Measurements from ENCODE around the gene ZNF322.

Gene ZNF322

DNA sequence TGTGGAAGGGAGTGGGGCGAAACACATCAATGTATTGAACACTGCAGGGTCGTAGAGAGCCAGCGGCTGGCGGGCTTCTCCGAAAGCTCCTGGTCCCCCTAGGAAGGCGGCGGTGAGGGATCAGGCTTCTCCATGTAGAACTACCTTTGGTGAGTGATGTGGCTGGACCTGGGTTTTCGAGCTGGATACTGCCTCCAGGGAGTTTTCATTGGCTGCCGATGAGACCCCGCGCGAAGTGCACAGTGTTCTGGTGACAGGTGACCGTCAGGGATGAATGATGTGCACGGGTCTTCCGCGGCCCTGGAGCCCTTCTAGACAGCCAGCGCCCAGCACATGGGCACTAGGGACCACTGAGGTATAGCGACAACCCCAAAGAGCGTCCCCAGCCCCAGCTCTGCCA, 46.3 kb downstream of the ZNF322 start:
- DNase-seq, result no peak

DNA sequence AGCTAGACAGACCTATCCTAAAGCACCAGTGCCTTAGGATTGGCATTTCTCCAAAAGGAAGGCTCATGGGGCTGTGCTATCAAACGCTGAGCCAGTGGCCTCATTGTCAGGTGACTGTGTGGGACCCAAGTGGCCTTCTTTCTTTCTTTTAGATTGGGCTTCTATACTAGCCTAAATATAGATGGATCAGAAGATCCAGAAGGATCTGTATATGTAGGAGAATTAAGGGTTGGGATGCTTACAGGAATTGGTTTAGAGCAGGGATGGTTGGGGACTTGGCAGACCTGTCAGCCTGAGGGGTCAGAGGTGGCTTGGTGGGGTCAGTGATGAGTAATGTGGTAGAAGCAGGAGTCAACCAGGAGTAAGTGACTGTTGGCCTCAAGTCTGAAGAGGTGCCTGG, 47.9 kb downstream of the ZNF322 start:
- no peak for DNase-seq

DNA sequence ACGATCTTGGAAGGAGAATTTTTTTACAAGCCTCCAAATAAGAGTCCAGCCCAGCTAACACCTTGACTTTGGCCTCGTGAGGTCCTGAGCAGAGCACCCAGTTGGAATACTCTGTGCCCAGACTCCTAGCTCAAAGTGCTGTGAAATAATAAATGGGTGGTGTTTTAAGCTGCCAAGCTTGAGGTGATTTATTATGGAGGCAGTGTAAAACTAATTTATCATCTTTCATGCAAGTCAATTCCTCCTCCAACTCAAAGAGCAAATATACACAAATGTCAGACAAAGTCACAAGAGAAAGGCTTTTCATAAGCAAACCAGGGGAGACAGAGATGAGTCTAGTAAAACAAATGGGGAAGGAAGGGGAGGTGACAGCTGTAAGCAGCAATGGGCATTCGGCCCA, 50.1 kb downstream of the ZNF322 start:
- DNase-seq, result no peak

GRCh38 chr6:26607434-26608230, 51.9 kb downstream of the ZNF322 start:
- peak; percentile 14 for DNase-seq

DNA sequence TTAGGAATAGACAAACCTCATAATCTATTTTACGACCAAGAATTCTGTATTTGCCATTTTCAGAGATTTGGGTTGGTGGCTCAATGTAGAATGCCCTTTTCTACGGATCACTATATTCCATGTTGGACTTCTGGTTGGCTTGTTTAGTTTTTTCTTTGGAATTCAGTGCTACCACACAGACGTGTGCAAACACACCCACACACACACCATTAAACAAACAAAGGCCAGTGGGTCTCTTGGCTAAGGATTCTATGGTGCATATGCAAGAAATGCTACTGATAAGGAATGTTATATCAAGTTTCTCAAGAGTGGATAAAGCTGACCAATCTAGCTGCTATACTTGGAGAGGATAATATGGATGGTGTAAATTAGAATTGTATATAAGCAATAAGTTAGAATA, 54.7 kb downstream of the ZNF322 start:
- no peak for DNase-seq

GRCh38 chr6:26604026-26604425, 55.5 kb downstream of the ZNF322 start:
- no peak for DNase-seq

GRCh38 chr6:26602262-26602661, 57.3 kb downstream of the ZNF322 start:
- no peak for DNase-seq

DNA sequence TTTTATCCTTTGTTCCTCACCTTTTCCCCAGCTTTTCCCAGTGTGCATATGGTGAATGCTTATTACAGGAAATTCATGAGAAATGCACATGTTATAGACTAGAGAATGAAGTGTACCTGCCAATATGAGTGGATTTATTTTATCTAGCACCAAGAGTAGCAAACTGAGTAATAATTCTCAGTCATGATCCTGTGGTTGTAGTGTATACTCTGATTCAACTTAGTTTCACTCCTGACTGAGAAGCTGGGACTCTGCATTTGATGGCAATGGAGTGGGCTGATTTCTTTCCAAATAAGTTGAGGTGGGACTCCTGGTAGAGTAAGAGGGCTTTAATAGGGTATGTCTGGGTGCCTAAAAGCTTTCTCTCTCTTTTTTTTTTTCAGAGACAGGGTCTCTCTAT, 58.8 kb downstream of the ZNF322 start:
- no peak for DNase-seq

GRCh38 chr6:26599591-26599990, 60.0 kb downstream of the ZNF322 start:
- no peak for DNase-seq

DNA sequence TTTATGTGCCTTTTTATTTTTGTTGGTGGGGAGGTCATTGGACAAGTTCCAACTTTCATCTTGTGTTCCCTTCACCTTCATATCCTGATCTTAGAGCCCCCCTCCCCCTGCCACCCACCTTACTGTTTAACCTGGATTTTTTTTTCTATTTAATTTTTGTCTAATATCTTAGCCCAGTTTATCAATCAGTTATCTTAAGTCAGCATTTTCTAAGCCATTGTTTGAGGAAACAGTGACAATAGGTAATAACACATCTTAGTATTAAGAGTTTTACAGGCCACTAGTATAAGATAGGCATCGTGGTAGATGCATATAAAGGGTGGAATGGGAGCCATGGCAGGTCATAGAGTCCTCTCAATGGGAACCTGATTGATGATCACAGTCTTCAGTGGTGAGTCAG, 60.4 kb downstream of the ZNF322 start:
- DNase-seq, result no peak

- no peak for DNase-seq
Observed at GRCh38 chr6:26598267-26598666, 61.3 kb downstream of the ZNF322 start.

GRCh38 chr6:26597821-26598220, 61.7 kb downstream of the ZNF322 start:
- DNase-seq, result no peak

GRCh38 chr6:26597389-26597766, 62.2 kb downstream of the ZNF322 start:
- no peak for DNase-seq

DNA sequence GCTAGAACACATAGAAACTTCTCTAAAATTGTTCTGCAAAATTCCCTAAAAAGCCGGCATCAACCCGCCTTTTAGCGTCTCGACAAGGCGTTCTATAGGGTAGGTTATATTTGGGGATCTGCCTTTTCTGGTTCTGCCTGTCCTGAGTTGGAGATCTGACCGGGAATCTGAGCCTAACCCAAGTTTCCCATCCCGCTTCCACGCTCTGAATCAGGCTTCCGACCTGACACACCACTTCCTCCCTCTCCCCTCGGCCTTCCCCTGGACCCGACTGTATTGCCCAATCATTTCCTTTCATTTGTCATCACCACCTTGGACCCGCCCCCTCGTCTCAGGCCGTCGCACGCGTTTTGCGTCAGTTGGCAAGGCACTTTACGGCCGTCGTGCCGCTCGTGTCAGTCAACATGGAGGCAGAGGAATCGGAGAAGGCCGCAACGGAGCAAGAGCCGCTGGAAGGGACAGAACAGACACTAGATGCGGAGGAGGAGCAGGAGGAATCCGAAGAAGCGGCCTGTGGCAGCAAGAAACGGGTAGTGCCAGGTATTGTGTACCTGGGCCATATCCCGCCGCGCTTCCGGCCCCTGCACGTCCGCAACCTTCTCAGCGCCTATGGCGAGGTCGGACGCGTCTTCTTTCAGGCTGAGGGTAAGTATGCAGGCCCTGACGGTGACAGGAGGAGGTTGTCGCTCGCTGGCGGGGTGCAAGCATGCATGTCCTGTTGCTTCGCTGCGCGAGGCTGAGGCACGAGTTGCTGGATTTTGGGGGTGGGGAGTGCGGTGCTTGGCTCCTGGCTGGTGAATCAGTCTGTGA, 62.8 kb downstream of the ZNF322 start, which contains the start of gene ABT1:
Gene ABT1 (plus strand): TSS at position 375 of the 810 bp plus-strand sequence. CDS start 30 bp downstream, at position 405.
- DNase-seq, result peak; percentile 96

DNA sequence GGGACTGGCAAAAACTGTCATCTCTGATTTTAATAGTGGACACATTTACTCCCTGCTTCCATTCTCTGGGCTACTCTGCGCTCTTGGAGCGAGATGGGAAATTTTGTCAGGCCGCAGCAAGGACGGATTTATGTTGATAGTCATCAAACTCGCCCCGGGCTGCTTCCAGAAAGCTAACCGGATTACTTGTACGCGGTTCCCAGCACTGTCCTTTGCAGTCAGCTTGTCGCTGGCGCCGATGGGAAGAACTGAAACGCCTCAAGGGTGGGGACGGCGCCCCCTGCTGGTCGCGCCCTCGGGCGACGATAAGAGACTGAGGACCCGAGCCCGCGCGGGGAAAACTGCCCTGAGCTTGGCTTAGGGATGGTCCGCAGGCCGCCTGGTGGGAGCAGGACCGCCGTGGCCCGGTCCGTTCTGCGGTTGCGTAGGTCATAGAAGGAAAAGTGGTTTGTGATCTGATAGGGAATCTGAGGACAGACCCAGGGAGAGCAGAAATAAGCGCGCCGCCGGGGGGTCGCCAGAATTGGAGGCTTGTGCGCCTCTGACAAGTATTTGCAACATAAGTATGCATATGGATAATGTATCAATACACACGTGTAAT, 63.8 kb downstream of the ZNF322 start:
- DNase-seq, result peak; percentile 81

DNA sequence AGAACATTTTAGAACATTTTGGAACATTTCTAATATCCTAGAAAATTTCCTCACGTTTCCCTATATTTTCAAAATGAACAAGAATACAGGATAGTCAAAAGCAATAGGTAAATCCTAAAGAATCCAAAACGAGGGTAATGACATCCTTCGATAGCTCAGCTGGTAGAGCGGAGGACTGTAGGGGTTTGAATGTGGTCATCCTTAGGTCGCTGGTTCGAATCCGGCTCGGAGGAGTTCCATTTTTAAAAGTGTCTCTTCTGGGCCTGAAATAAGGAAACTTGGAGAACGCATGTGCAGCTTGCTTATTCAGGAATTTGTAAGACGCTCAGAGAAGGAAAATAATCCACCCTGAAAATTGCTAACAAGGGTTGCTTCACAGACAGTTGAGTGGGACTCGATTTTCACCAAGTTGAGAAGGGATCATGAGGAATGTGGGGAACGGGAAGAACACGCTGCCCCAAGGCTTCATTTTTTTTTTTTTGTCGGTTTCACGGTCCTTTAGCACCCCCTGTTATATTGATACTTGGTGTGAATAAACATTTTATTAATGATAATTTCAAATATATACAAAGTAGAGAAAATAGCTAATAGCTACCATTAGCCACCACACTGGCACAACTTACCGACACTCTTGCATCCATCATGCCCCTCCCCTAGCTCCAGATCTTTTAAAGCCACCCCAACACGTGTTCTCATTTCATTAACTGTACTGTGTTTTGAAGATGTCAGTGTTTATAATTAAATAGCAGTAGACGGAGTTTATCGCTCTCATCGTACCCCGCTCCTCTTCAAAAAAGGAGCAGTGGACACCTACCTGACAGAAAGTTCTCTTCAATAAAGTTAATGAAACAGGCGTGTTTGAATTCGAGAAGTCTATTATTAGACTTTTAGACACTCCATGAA, 64.6 kb downstream of the ZNF322 start:
- DNase-seq, result no peak

DNA sequence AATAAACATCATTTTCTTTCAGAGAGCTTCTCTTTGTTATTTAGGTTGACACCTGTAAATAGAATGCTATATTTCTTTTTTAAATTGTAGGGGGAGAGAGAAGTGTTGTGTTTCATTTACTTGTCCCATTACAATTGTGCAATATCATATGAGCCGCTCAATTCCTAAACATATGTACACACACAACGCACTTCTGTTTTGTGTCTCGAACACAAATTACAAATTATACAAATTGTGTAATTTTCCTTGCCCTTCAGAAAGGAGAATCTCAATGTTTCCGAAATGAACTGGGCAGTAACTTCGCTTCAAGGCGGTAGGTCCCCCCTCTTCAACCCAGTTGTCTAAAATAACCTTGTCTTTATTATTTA, 65.4 kb downstream of the ZNF322 start:
- no peak for DNase-seq

GRCh38 chr6:26593278-26594130, 66.0 kb downstream of the ZNF322 start:
- no peak for DNase-seq

DNA sequence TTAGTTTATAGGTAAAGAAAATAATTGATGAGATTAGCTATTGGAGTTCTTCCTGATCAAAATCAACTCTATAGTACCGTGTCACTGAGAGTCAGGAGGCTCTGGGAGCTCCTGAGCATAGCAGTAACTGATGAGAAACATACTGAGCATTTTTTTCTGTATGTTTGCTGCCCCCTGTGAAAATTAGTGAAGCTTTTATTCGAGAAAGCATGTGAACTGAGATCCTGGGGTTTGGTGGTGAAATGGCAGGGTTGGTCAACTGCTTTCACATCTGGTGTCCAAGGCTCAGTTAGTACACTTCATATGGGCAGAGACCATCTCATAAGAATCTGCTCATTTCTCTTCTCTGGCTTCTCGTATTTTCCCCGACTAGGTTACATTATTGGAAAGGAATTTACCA, 66.9 kb downstream of the ZNF322 start:
- DNase-seq, result no peak

DNA sequence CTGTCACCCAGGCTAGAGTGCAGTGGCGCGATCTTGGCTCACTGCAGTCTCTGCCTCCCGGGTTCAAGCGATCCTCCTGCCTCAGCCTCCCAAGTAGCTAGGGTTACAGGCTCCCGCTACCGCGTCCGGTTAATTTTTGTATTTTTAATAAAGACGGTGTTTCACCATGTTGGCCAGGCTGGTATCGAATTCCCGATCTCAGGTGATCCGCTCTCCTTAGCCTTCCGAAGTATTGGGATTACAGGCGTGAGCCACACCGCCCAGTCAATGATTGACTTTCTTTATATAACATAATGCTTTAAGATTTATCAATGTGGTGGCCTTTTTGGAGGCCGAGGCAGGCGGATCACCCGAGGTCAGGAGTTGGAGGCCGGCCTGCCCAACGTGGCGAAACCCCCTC, 70.6 kb downstream of the ZNF322 start:
- DNase-seq, result no peak
